ENCODE data around the gene SNRNP48. TPM values are rescaled to one million over a fixed set of nuclear protein-coding genes. Genes with fewer than 3 reads are reported as not detected.

Gene SNRNP48
- polyA plus RNA-seq, 1 donor (not counting 4 experiments of a cell fraction or from before 2014, with no cell fraction given), result 12.2 TPM

DNA sequence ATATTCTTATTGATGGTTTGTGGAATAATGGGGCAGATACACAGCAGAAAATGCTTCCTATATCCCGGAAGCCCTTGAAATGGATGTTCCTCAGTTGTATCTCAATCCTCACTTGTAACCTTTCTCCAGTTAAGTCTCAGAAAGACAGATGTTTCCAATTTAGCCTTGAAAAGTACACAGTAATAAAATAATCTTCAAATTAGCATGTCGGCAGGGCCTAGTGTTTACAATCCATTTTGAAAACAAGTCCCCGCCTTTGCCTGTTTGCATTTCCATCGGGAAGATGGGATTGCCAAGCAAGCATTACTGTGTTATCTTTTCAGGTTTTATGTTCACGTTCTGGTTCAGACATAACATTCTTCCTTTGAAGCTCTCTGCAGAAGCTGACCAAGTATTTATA is 41.5 kb downstream of the SNRNP48 start:
- H3K4me3 ChIP-seq (ENCODE audit: control insufficient read depth in 2 of 3, extremely low read depth in 1 of 3, insufficient read depth in 2 of 3, low read depth in 1 of 3, low read length in 3 of 3), result no peak overlapping the region
- no peak for DNase-seq (ENCODE audit: low read depth, low spot score)
- no peaks in the 10 kb centered on the region for H3K36me3 ChIP-seq (ENCODE audit: control insufficient read depth in 2 of 2, extremely low read depth in 1 of 2, insufficient read depth in 2 of 2, low read length in 2 of 2)
- H4K20me1 ChIP-seq (ENCODE audit: control insufficient read depth, extremely low read depth, insufficient read depth, low read length), result no peaks in the 10 kb centered on the region
- TF ChIP-seq, protein P1, sequence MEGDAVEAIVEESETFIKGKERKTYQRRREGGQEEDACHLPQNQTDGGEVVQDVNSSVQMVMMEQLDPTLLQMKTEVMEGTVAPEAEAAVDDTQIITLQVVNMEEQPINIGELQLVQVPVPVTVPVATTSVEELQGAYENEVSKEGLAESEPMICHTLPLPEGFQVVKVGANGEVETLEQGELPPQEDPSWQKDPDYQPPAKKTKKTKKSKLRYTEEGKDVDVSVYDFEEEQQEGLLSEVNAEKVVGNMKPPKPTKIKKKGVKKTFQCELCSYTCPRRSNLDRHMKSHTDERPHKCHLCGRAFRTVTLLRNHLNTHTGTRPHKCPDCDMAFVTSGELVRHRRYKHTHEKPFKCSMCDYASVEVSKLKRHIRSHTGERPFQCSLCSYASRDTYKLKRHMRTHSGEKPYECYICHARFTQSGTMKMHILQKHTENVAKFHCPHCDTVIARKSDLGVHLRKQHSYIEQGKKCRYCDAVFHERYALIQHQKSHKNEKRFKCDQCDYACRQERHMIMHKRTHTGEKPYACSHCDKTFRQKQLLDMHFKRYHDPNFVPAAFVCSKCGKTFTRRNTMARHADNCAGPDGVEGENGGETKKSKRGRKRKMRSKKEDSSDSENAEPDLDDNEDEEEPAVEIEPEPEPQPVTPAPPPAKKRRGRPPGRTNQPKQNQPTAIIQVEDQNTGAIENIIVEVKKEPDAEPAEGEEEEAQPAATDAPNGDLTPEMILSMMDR (optimal IDR thresholded peaks at IDR 0.05 in 1 of 3, IDR thresholded peaks at IDR 0.05 in 1 of 3, conservative IDR thresholded peaks at IDR 0.05 in 1 of 3; ENCODE audit: extremely low read depth in 1 of 3, insufficient read depth in 2 of 3, low read length in 3 of 3), result no peak
- TF ChIP-seq EZH2 (IDR thresholded peaks at IDR 0.05; ENCODE audit: low read length), result no peak
- no peaks in the 10 kb centered on the region for H3K9me1 ChIP-seq (ENCODE audit: control insufficient read depth, extremely low read depth, insufficient read depth, low read length)
- no peak overlapping the region for H3K27ac ChIP-seq (ENCODE audit: control insufficient read depth, insufficient read depth, low read length)
- no peak overlapping the region for H3K4me2 ChIP-seq (ENCODE audit: control insufficient read depth, extremely low read depth, insufficient read depth, low read depth, low read length)
- dilution Hi-C loops (cut with MboI; ENCODE audit: extremely low pct_ligation_motif_present, low sequenced_read_pairs), result no loop called here
- H2AFZ ChIP-seq (ENCODE audit: control insufficient read depth, low read length), result no peak overlapping the region
- H3K79me2 ChIP-seq (ENCODE audit: control insufficient read depth, insufficient read depth, low read length), result no peaks in the 10 kb centered on the region
- no peaks in the 10 kb centered on the region for H3K27me3 ChIP-seq (ENCODE audit: control insufficient read depth, extremely low read depth, insufficient read depth, low read length)
- H3K9ac ChIP-seq (ENCODE audit: control insufficient read depth, extremely low read depth, insufficient read depth, low read length), result no peak overlapping the region
- no peaks in the 10 kb centered on the region for H3K4me1 ChIP-seq (ENCODE audit: control insufficient read depth, extremely low read depth, insufficient read depth, low read length)
- no peaks in the 10 kb centered on the region for H3K9me3 ChIP-seq (ENCODE audit: control insufficient read depth, low read depth, low read length)
- no peak for FAIRE-seq

DNA sequence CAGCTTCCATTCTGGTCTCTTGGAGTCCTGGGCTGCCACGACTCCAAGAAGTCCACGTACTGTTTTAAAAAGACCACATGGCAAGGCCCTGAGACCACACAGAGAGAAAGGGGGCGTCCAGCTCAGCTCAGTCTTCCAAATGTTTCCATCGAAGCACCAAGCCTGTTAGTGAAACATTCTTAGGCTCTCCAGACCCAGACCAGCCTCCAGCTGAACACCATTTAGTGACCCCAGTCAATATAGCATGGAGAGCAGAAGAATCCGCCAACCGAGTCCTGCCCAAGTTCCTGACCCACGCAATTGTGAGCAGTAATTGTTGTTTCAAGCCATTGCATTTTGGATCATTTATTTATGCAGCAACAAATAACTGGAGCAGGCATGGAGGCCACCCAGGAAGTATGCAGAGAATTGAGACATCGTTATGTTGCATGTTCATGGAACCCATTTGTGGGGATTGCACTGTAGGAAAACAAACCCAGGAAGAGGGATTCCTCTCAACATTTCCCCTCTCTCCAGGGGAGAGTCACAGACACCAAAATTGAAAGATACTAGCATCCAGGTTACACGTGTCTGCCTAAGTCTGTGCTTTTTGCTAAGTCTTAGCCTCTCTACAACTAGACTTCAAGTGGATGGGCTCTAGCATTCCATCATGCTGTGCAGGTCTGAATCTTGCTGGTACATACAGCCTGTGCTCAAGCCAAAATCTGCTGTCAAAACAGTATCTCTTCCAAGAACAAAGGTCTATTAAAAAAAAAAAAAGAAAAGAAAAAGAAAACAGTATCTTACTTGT is 42.7 kb downstream of the SNRNP48 start:
- Histone ChIP-seq H3K9me1 (ENCODE audit: control insufficient read depth, extremely low read depth, insufficient read depth, low read length) (no peaks in the 10 kb centered on the region), H3K4me3 (ENCODE audit: control insufficient read depth in 2 of 3, extremely low read depth in 1 of 3, insufficient read depth in 2 of 3, low read depth in 1 of 3, low read length in 3 of 3) (no peak overlapping the region), H3K9me3 (ENCODE audit: control insufficient read depth, low read depth, low read length) (no peaks in the 10 kb centered on the region), H3K36me3 (ENCODE audit: control insufficient read depth in 2 of 2, extremely low read depth in 1 of 2, insufficient read depth in 2 of 2, low read length in 2 of 2) (no peaks in the 10 kb centered on the region), H3K79me2 (ENCODE audit: control insufficient read depth, insufficient read depth, low read length) (no peaks in the 10 kb centered on the region), H3K27me3 (ENCODE audit: control insufficient read depth, extremely low read depth, insufficient read depth, low read length) (no peaks in the 10 kb centered on the region), H4K20me1 (ENCODE audit: control insufficient read depth, extremely low read depth, insufficient read depth, low read length) (no peaks in the 10 kb centered on the region), H3K27ac (ENCODE audit: control insufficient read depth, insufficient read depth, low read length) (no peak overlapping the region), H3K4me1 (ENCODE audit: control insufficient read depth, extremely low read depth, insufficient read depth, low read length) (no peaks in the 10 kb centered on the region), H3K9ac (ENCODE audit: control insufficient read depth, extremely low read depth, insufficient read depth, low read length) (no peak overlapping the region), H3K4me2 (ENCODE audit: control insufficient read depth, extremely low read depth, insufficient read depth, low read depth, low read length) (no peak overlapping the region), H2AFZ (ENCODE audit: control insufficient read depth, low read length) (no peak overlapping the region)
- no peak for TF ChIP-seq EZH2 (IDR thresholded peaks at IDR 0.05; ENCODE audit: low read length)
- TF ChIP-seq, protein P1 (optimal IDR thresholded peaks at IDR 0.05 in 1 of 3, IDR thresholded peaks at IDR 0.05 in 1 of 3, conservative IDR thresholded peaks at IDR 0.05 in 1 of 3; ENCODE audit: extremely low read depth in 1 of 3, insufficient read depth in 2 of 3, low read length in 3 of 3), result no peak
- FAIRE-seq, result no peak
- dilution Hi-C loops (cut with MboI; ENCODE audit: extremely low pct_ligation_motif_present, low sequenced_read_pairs), result no loop called here
- no peak for DNase-seq (ENCODE audit: low read depth, low spot score)
